ENCODE results near the gene PQBP1.

The PQBP1 gene

GRCh38 chrX:48945517-48946348 is 48.0 kb downstream of the PQBP1 start:
- Histone ChIP-seq H4K8ac (ENCODE audit: low read depth, low read length) (no peak overlapping the region), H2BK12ac (ENCODE audit: low read length) (no peak overlapping the region), H3K27ac (ENCODE audit: low read depth, low read length) (no peak overlapping the region), H4K12ac (ENCODE audit: low read depth, low read length) (no peak overlapping the region), H3K36me3 (ENCODE audit: control insufficient read depth in 1 of 2, insufficient read depth in 2 of 2, low read length in 2 of 2) (peaks cover 18 to 22% of the 10 kb centered on the region in 2 experiments), H2BK120ac (ENCODE audit: insufficient read depth, low read length, poor library complexity) (no peak overlapping the region), H3K9me3 (ENCODE audit: insufficient read depth, low read depth, low read length) (no peaks in the 10 kb centered on the region), H2BK5ac (ENCODE audit: low read depth, low read length, poor library complexity) (no peak overlapping the region), H3K4me1 (ENCODE audit: control insufficient read depth in 1 of 2, insufficient read depth in 2 of 2, low read length in 2 of 2) (peaks cover 0 to under 1% of the 10 kb centered on the region in 2 experiments), H3K79me2 (ENCODE audit: control insufficient read depth, insufficient read depth, low read length, poor library complexity) (no peaks in the 10 kb centered on the region), H3K27me3 (ENCODE audit: insufficient read depth, low read length) (no peaks in the 10 kb centered on the region), H3K9ac (ENCODE audit: low read length) (no peak overlapping the region), H3K23ac (ENCODE audit: low read length) (no peak overlapping the region), H3K4me2 (ENCODE audit: low read length) (no peak overlapping the region), H3K18ac (ENCODE audit: low read length) (no peak overlapping the region), H2AFZ (ENCODE audit: insufficient read depth, low read length, poor library complexity) (no peak overlapping the region), H3K14ac (ENCODE audit: low read length) (no peak overlapping the region), H3K79me1 (ENCODE audit: low read length) (no peaks in the 10 kb centered on the region), H2AK5ac (ENCODE audit: low read length) (no peak overlapping the region), H4K91ac (ENCODE audit: low read depth, low read length) (no peak overlapping the region), H3K4me3 (ENCODE audit: low read depth, low read length) (no peak overlapping the region), H3K4ac (ENCODE audit: low read depth, low read length) (no peak overlapping the region)
- peak; percentile 23 to 51 for DNase-seq
- no CpG with 5 or more reads among the region's 8 CpGs for WGBS (ENCODE audit: extremely low coverage, insufficient coverage, insufficient read length)

GRCh38 chrX:48948589-48948988 is 50.9 kb downstream of the PQBP1 start:
- H3K18ac ChIP-seq (ENCODE audit: low read length) = no peak overlapping the region

More at GRCh38 chrX:48948589-48948988, 50.9 kb downstream of the PQBP1 start:
- H3K27me3 ChIP-seq (ENCODE audit: insufficient read depth, low read length) = no peaks in the 10 kb centered on the region
- H3K4ac ChIP-seq (ENCODE audit: low read depth, low read length) = no peak overlapping the region
- H3K4me1 ChIP-seq (ENCODE audit: control insufficient read depth in 1 of 2, insufficient read depth in 2 of 2, low read length in 2 of 2) = no peaks in the 10 kb centered on the region
- peaks cover 7 to 13% of the 10 kb centered on the region in 2 experiments for H3K36me3 ChIP-seq (ENCODE audit: control insufficient read depth in 1 of 2, insufficient read depth in 2 of 2, low read length in 2 of 2)
- no peak overlapping the region for H2BK12ac ChIP-seq (ENCODE audit: low read length)
- no peak overlapping the region for H4K12ac ChIP-seq (ENCODE audit: low read depth, low read length)
- H3K23ac ChIP-seq (ENCODE audit: low read length) = no peak overlapping the region
- H3K9me3 ChIP-seq (ENCODE audit: insufficient read depth, low read depth, low read length) = no peaks in the 10 kb centered on the region
- H2AK5ac ChIP-seq (ENCODE audit: low read length) = no peak overlapping the region
- H4K91ac ChIP-seq (ENCODE audit: low read depth, low read length) = no peak overlapping the region
- H2AFZ ChIP-seq (ENCODE audit: insufficient read depth, low read length, poor library complexity) = no peak overlapping the region
- no peak overlapping the region for H3K9ac ChIP-seq (ENCODE audit: low read length)
- no peak overlapping the region for H4K8ac ChIP-seq (ENCODE audit: low read depth, low read length)
- no peak overlapping the region for H3K27ac ChIP-seq (ENCODE audit: low read depth, low read length)
- H3K4me3 ChIP-seq (ENCODE audit: low read depth, low read length) = no peak overlapping the region
- no CpG with 5 or more reads among the region's 1 CpG for WGBS (ENCODE audit: extremely low coverage, insufficient coverage, insufficient read length)
- no peak overlapping the region for H3K14ac ChIP-seq (ENCODE audit: low read length)
- H3K79me2 ChIP-seq (ENCODE audit: control insufficient read depth, insufficient read depth, low read length, poor library complexity) = peaks cover 3% of the 10 kb centered on the region
- DNase-seq = no peak
- H2BK120ac ChIP-seq (ENCODE audit: insufficient read depth, low read length, poor library complexity) = no peak overlapping the region
- no peaks in the 10 kb centered on the region for H3K79me1 ChIP-seq (ENCODE audit: low read length)
- no peak overlapping the region for H3K4me2 ChIP-seq (ENCODE audit: low read length)
- no peak overlapping the region for H2BK5ac ChIP-seq (ENCODE audit: low read depth, low read length, poor library complexity)
